GM12873 (cell line): ENCODE data around the gene ZGPAT.

Experiments
- CTCF ChIP-seq: IDR thresholded peaks from 2 replicates; pipeline ENCODE4 v1.5.1; 2012; ENCODE audit warnings: low read depth, mild to moderate bottlenecking, moderate library complexity, low read length, control low read depth; ENCODE audit not compliant: insufficient read depth; ENCODE audit errors: missing control alignments

The ZGPAT gene

GRCh38 chr20:63714858-63715257, 7.0 kb downstream of the ZGPAT start:
- TF ChIP-seq CTCF = no peak

- no peak for TF ChIP-seq CTCF
Observed at GRCh38 chr20:63718996-63719395, 11.2 kb downstream of the ZGPAT start.

GRCh38 chr20:63731410-63731809, 23.6 kb downstream of the ZGPAT start:
- TF ChIP-seq CTCF = no peak

- no peak for TF ChIP-seq CTCF
Observed at GRCh38 chr20:63732118-63733095, 24.6 kb downstream of the ZGPAT start.

GRCh38 chr20:63733117-63733516, 25.3 kb downstream of the ZGPAT start:
- TF ChIP-seq CTCF = no peak

GRCh38 chr20:63733579-63734081, 25.8 kb downstream of the ZGPAT start:
- no peak for TF ChIP-seq CTCF

GRCh38 chr20:63734111-63734945, 26.5 kb downstream of the ZGPAT start:
- TF ChIP-seq CTCF = no peak
